Tongue (tissue), 2 donors: ENCODE measurements around the gene LIPI. TPM values are rescaled to one million over a fixed set of nuclear protein-coding genes. Genes with fewer than 3 reads are reported as not detected.
"Not testable (repeated sequence)": the region's sequence is repeated elsewhere in the genome, so short reads cannot be mapped to it uniquely, and the experiment has no call there.

Source experiments
- DNase-seq: peaks from one replicate; pipeline ENCODE4 v3.0.0-alpha.2; 2015
- total RNA-seq: library from RNA; depleted of rRNA; stranded (reverse); fragments of >200 nt; gene quantifications from one replicate; pipeline ENCODE4 v1.2.3, GENCODE V29; 2014

The LIPI gene
- total RNA-seq, 1 donor from 2014 or later = not detected

DNA sequence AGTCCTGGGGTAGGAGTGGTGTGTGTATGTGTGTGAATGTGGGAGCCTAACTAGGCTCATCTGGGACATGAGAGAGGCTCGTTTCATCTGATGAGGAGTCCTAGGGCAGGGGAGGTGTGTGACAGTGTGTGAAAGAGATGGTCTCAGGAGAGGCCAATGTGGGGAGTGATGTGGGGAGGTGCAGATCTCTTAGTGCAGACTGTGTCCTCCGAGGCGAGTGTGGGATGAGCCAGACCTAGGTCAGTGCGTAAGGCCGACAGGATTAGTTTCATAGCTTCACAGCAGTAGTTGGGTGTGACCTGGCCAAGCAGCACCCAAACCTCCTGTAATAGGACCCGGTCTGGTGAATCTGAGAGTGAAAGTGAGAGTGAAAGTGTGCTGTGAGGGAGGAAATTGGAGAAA lies 94.7 kb downstream of the LIPI start:
- DNase-seq = no peak

DNA sequence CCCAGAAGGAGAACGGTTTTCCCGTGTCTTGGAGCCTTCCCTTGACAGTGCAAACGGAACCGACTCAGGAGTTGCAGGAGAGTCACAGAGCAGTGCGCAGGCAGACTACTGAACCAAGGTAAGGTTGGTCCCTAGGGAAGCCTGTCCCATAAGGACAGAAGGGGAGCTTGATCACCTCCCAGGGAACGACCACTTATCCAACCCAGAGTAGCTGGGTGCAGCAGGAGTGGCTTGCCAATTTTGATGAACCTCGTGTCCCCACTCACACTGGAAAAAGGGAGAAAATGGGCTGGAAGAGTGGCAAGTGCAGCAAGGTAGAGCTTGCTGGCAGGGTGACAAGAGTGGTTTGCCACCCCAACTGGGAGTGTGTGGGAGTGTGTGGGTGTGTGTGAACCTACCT lies 95.1 kb downstream of the LIPI start:
- DNase-seq = no peak

DNA sequence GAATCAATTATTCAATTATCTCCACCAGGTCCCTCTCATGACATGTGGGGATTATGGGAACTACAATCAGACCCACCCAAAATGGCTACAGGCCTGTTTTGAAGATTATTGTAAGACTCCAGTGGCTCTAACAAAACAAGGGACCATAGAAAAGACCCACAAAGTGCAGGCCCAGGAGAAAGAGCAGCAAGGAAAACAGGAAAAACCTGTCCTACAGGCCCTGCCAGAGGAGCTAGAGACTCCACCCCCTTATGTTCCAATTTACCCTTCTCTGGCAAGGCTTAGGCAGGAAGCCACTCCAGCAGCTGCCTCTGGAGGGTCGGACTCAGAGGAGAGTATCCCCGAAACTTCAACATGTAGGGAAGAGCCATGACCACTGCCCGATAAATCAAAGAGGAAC lies 96.5 kb downstream of the LIPI start:
- no peak for DNase-seq

DNA sequence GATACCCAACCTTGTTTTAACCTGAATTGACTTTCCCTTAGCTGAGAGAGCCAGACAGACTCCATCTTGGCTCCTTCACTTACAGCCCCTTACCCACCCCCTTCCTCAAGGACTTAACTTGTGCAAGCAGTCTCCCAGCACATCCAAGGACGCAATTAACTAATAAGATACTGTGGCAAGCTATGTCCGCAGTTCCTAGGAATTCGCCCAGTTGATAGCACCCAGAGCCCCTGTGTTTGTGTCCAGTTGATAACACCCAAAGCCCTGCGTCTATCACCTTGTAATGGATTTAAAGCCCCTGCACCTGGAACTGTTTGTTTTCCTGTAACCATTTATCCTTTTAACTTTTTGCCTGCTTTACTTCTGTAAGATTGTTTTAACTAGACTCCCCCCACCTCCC lies 106.2 kb downstream of the LIPI start:
- DNase-seq = not testable (repeated sequence)

DNA sequence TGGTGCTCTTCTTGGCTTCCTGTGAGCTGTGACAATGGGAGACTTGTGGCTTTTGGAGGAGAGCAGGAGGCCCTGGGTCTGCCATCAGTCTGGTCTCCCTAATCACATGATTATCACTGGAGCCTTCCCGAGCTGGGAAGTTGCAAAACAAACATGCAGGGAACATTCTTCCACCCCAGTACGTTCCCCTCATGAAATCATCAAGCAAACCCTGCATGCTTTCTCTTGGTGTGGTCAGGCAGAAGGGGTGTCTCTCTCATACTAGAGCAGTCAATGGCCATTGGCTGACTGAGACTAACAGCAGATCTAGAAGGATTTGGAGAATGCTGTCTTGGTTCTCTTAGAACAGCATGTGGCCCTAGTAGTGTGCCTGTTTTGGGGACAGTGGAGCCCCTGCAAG lies 111.2 kb downstream of the LIPI start:
- DNase-seq = no peak

DNA sequence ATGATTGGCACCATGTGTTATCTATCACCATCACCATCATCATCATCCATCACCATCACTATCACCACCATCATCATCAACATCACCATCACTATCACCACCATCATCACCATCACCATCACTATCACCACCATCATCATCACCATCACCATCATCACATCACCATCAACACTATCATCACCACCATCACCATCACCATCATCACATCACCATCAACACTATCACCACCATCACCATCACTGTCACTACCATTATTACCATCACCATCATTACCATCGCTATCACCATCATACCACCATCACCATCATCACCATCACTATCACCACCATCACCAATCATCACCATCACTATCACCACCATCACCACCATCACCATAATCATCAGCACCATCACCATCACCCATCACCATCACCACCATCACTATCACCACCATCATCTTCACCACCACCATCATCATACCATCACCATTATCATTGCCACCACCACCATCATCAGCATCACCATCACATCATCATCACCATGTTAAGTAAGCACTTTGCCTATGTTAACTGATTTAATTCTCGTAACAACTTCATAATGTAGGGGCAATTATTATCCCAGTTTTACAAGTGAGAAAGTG lies 112.8 kb downstream of the LIPI start:
- DNase-seq = no peak

DNA sequence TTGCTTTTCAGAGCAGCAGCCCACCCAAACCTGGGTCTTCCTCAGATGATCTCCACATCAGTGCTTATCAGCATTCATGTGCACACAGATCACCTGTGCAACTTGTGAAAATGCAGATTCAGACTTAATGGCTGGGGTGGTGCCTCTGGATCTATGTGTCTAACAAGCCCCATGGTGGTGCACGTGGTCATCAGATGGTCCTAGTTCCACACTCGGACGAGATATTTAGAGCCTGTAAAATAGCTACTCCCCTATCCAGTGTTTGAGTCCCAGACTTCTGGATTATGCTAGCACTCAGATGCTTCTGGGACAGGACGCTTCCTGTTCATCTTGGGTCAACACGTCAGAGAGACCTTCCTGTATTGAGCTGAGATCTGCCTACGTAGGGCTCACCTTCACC lies 114.2 kb downstream of the LIPI start:
- no peak for DNase-seq

DNA sequence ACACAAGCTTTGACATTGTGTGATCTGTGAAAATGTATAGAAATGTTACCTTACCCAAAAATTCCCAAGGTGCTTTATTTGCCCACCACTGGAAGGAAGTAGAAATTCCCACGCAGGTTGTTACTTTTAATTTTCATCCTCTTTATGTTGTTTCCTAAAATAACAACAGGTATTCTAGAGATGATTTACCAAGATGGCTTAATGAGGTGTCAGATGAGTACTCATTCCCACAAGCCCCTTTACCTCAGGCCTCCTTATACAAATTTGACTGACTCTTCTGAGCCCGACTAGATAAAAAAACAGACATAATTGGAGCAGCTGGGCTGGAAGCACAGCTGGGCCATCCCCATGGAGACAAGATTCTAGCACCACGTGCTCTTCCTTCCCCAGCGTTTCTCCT lies 114.6 kb downstream of the LIPI start:
- no peak for DNase-seq

DNA sequence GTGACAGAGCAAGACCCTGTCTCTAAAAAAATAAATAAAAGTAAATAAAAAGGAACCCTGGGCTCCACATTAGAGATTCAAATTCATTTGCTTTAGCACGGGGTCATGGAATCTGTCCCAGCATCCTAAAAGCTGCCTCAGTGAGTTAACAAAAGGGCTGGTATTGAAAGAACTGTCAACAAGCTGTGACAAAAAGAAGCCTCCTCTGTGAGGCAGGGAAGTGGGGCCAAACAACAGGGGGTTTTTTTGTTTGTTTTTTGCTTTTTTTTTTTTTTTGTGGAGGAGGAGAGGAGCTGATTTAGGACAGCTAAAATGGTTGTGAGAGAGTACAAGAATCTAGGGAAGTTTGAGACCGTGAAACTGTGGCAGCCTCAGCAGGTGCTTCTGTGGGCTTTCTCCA lies 115.7 kb downstream of the LIPI start:
- no peak for DNase-seq

DNA sequence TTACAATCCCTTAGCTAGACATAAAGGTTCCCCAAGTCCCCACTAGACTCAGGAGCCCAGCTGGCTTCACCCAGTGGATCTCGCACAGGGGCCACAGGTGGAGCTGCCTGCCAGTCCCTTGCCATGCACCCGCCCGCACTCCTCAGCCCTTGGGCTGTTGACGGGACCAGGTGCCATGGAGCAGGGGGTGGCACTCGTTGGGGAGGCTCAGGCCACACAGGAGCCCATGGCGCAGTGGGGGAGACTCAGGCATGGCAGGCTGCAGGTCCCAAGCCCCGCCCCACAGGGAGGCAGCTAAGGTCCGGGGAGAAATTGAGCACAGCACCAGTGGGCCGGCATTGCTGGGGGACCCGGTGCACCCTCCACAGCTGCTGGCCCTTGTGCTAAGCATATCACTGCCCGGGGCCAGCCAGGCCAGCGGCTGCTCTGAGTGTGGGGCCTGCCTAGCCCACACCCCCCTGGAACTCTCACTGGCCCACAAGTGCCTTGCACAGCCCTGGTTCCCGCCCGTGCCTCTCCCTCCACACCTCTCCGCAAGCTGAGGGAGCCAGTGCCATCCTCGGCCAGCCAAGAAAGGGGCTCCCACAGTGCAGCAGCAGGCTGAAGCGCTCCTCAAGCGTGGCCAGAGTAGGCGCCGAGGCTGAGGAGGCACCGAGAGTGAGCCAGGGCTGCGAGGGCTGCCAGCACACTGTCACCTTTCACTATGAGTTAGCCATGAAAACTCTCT lies 117.8 kb downstream of the LIPI start:
- DNase-seq = no peak

DNA sequence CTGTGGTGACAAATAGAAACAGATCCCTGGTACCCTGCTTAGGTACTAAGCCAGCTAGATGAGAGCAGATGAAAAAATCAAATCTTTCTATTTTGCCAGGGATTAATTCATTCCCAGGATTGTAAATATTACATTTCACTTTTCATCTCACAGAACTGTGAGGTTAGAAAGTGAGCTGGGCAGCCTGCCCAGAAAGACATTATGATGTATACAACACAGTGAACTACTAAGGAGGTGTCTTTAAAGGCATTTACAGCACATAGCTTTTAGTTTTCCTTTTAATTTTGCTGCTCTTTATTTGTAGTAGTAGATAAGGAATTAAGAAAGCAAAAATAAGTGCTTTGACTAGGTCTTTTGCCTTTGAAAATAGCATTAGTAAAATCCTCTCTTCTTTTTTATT lies 120.6 kb downstream of the LIPI start:
- not testable (repeated sequence) for DNase-seq

DNA sequence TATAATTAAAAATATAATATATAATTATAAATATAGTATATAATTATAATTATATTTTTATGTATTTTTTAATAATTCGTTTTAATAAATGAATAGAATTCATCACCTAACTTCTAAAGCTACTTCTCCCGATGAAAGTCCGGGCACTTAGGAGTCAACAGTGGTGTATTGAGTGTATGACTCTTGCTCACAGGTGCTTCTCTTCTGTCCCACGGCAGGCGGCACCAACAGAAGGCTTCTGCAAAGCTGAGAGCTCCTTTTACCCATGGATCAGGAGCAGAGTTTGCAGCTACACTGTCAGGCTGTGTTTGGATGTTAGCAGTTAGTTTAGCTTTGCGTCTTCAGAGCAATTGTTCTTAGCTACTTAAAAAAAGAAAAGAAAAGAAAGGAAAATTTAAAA lies 122.4 kb downstream of the LIPI start:
- no peak for DNase-seq

DNA sequence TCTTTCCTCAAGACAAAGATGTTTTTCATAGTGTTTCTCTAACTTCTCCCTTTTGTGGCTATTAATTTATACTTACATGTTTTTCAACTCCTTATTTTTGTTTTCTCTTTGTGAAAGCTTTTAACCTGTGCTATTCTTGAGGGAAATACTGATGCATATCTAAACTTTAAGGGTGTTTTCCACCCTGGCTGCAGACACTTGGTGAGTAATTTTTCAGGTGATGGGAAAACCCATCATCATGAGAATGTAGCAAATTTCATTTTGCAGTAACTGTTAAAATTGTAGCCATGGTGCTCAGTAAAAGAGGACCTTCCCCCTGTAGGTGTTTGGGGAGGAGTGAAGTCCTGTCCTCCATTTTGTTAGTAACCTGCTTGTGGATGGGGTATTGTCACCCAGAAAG lies 124.2 kb downstream of the LIPI start:
- no peak for DNase-seq

DNA sequence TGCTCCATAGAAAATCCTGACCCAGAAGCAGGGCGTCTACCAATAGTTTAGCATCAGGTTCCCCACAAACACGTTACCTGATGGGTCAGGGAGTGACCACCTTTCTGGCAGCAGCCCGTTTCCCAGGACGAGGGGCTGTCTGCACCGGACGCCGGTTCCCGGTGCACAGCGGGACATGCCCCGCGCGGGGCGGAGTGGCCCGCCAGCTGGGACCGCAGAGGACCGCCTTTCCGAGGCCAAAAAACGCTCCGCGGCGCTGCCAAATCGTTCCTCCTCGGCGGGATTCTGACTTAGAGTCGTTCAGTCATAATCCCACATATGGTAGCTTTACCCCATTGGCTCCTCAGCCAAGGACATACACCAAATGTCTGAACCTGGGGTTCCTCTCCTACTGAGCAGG lies 126.1 kb downstream of the LIPI start:
- no peak for DNase-seq

DNA sequence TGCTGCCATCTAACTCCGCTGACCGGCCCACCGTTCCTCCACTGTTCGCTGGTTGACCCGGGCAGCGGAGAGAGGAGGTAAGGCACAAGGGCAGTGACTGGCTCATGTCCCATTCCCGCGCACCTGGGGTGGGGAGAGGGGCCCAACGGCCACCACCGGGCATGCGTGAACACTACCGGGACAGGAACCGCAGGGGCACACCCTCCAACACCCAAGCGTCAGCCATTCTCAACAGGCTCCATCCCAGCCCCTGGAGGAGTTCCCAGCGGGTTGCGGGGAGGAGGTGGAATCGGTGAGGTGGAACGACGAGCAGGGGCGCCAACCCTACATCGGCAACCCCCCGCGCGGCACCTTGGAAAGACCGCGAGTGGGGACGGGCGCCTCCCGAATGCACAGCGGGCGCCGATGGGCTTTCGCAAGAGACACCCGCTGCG lies 126.7 kb downstream of the LIPI start:
- DNase-seq = no peak

DNA sequence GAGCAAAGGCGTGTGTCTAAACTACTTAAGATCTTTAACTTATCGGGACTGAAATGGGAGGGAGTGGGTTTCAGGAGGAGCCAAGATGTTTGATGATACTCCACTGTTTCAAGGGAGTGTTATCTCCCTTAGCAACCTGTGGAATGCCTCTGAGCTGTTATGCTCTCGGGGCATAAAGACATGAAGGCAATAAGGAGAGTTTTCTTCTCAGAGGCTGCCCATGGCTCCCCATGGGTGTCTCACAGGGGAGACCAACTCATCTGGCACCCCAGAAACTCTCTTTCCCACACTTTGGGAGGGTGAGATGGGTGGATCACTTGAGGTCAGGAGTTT lies 130.0 kb downstream of the LIPI start:
- DNase-seq = no peak

DNA sequence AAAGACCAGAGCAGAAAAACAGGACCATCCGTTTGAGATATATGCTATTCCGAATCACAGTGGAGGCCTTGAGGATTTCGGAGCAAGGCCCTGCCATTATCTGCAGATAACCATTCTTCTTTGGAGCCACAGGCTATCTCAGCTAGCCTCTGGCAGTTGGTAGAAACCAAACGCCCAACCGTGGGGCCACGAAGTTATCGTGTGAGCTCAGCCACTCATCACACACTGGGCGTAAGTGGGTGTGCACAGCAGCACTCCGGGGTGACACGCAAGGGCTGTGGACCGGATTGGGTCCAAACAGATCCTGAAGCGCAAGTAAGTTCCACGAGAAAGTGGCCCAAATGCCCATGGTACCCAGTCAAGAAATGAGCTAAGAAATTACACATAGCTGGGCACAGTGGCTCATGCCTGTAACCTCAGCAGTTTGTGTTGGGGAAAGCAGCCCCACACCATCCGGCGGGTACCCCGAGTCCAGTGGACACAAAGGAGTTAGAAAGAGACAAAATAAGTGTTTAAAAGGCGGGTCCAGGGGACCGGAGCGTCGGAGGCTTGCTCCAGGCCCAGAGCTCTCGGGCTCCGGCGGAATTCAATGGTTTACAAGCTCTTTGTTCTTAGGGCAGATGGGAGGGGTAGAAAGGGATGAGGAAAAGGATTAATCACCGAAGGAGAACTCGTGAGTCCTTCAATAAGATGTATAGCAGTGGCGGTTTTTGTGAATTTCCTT lies 130.6 kb downstream of the LIPI start:
- DNase-seq = no peak

DNA sequence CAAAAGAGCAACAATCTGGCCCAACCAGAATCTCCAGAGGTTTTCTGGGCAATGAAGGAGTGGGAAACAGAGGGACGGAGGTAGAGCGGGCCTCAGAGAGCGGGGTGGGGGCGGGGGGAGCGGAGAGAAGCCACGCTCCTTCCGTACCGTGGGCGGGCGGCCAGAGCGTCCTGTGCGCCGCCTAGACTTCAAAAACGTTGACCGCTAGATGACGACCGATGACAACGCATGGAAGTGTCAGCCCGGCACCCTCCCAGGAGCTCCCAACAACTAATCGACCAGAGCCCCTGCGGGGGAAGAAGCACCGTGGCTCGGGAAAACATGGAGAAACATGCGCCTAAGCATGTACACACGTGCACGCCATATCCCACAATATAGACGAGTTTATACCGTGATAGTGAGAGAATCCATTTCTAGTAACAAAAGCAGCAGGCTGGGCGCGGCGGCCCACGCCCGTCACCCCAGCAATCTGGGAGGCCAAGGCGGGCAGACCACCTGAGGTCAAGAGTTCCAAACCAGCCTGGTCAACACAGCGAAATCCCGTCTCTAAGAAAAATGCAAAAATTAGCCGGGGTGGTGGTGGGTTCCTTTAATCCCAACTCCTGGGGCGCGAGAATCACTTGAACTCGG lies 131.9 kb downstream of the LIPI start:
- DNase-seq = no peak

DNA sequence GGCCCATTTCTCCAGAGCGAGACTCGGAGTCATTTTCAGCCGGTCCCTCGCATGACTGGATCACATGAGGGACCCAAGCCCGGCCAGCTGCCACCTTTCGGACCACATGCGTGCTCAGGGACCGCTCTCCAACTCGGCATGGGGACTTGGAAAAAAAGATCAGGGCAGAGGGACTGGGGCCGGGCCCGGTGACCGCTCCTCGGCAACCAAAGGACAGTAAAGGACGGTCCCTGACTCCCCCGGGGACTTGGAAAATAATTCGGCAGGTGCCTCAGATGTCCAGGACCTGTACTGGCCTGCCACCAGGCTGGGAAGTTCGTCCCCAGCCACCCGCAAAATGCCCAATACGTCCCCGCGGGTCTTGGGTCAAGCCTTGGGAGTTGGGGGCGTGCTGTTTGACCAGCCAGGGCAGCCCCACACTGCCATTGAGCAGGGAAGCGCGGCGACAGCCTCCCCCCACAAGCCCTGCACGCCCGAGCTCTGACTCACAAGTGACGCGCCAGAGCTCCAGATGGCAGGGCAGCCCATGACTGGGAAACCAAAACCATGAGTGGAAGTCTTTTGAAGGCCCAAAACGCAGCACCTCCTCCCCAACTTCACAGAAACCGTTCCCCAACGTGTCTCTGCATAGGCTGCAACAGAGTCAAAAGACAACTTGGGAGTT lies 134.5 kb downstream of the LIPI start:
- no peak for DNase-seq

DNA sequence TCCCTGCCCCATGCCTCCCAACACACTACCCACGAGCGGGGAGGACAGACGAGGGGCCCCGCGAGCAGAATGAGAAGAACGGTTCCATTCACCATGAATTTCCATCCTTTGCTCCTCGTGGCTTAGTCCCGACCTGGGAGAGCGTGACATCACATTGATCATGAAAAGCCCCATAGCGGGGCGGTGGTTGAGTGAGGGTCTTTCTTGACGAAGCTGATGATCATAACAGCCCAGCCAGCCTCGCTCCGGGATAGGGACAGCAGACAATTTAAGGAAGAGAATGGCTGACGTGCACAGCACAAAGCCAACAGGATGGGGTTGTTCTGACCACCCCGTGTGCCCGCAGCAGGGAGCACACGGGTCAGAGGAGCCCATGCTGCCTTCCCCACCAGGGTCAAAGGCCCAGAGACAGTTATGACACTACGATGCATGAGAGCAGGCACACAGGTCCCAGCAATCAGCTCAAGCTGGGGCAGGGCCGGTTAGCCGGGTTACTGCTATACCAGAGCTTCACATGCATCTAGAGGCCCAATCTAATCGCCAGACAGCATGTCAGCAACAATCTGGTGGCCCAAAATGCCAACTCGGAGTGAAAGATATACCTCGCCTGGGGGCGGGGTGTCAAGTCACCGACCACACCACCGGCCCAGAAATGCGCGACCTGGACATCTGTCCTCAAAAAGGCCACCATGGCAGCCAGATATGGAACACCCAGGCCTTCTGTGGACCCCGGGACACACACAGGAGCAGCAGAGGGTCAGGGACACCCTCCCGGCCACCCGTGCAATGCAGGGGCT lies 135.2 kb downstream of the LIPI start:
- no peak for DNase-seq

DNA sequence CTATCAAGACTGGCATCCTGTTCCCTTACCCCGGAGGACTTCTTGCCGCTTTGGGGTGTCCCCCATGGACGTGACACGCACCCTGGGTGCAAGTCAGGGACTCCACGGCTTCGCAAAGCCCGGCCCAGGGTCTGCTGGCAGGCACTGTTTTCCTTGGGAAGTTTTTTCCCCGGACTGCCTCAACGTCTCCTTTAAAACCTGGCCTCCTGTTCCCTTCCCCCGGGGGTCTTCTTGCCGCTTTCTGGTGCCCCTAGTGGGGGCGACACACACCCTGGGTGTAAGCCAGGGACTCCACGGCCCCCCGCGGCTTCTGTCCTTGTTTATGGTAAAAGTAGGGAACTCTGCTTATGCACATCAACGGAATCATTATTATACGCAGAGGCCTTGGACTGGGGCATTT lies 136.6 kb downstream of the LIPI start:
- DNase-seq = no peak

DNA sequence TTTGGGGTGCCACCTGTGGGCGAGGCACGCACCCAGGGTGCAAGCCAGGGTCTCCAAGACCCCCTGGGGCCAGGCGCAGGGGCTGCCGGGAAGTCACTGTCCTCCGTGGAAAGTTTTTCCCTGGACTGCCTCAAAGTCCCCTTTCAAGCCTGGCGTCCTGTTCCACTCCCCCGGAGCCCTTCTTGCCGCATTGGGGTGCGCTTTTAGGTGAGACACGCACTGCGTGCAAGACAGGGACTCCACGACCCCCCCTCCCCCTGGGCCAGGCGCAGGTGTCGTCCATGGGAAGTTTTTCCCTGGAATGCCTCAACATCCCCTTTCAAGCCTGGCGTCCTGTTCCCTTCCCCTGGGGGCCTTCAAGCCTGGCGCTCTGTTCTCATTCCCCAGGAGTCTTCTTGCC lies 137.1 kb downstream of the LIPI start:
- no peak for DNase-seq
